ENCODE data around the gene CD7. TPM values are rescaled to one million over a fixed set of nuclear protein-coding genes. Genes with fewer than 3 reads are reported as not detected.

CD7 gene
- total RNA-seq, 1 experiment from 2014 or later, result 0.74 TPM

GRCh38 chr17:82329683-82330321 is 12.4 kb upstream of the CD7 start (continued):
- no peak for TF ChIP-seq MXD4 (CRISPR knock-in tag; IDR thresholded peaks at IDR 0.05; ENCODE audit: borderline replicate concordance)
- TF ChIP-seq PRDM15 (CRISPR knock-in tag; IDR thresholded peaks at IDR 0.05), result no peak
- no peak for TF ChIP-seq ZNF138 (CRISPR knock-in tag; conservative IDR thresholded peaks at IDR 0.05)
- no peak for TF ChIP-seq MLX (CRISPR knock-in tag; IDR thresholded peaks at IDR 0.05)
- no peak for TF ChIP-seq USF2 (CRISPR knock-in tag; IDR thresholded peaks at IDR 0.05)
- TF ChIP-seq ZNF671 (CRISPR knock-in tag; IDR thresholded peaks at IDR 0.05), result no peak
- no peak for TF ChIP-seq E2F1 (CRISPR knock-in tag; IDR thresholded peaks at IDR 0.05)
- no peak for TF ChIP-seq MAX (CRISPR knock-in tag; IDR thresholded peaks at IDR 0.05)
- TF ChIP-seq ELF4 (CRISPR knock-in tag; IDR thresholded peaks at IDR 0.05; ENCODE audit: low read depth), result no peak
- no peak for TF ChIP-seq RORB (CRISPR knock-in tag; IDR thresholded peaks at IDR 0.05)
- TF ChIP-seq NR1H2 (CRISPR knock-in tag; IDR thresholded peaks at IDR 0.05), result no peak
- TF ChIP-seq CREB1 (CRISPR knock-in tag; IDR thresholded peaks at IDR 0.05), result no peak
- TF ChIP-seq NR2C2 (CRISPR knock-in tag; IDR thresholded peaks at IDR 0.05), result no peak

- no peak overlapping the region for H3K4me3 Mint-ChIP-seq
- peaks cover 12% of the 10 kb centered on the region for H3K4me1 Mint-ChIP-seq
- H3K36me3 Mint-ChIP-seq, result no peaks in the 10 kb centered on the region
- DNase-seq (ENCODE audit: low spot score), result no peak
- no peak for ATAC-seq
- H3K27ac Mint-ChIP-seq, result no peak overlapping the region
- H3K9me3 Mint-ChIP-seq, result no peaks in the 10 kb centered on the region
- ChIA-PET CTCF (no interaction called here), POLR2A (no interaction called here)
- H3K27me3 Mint-ChIP-seq (ENCODE audit: low read depth), result peaks cover 35% of the 10 kb centered on the region
- TF ChIP-seq ZBTB43 (CRISPR knock-in tag; IDR thresholded peaks at IDR 0.05) (no peak), GABPB1 (CRISPR knock-in tag; IDR thresholded peaks at IDR 0.05) (no peak), ELF4 (CRISPR knock-in tag; IDR thresholded peaks at IDR 0.05; ENCODE audit: low read depth) (no peak), FOXP1 (CRISPR knock-in tag; IDR thresholded peaks at IDR 0.05; ENCODE audit: borderline replicate concordance) (no peak), KAT7 (CRISPR knock-in tag; IDR thresholded peaks at IDR 0.05; ENCODE audit: borderline replicate concordance) (no peak), FOXJ3 (CRISPR knock-in tag; IDR thresholded peaks at IDR 0.05; ENCODE audit: borderline replicate concordance) (no peak), ERG (CRISPR knock-in tag; IDR thresholded peaks at IDR 0.05) (no peak), TEAD1 (CRISPR knock-in tag; IDR thresholded peaks at IDR 0.05) (no peak), RORB (CRISPR knock-in tag; IDR thresholded peaks at IDR 0.05) (no peak), IRF2 (CRISPR knock-in tag; IDR thresholded peaks at IDR 0.05; ENCODE audit: borderline replicate concordance, low read depth) (no peak), E2F1 (CRISPR knock-in tag; IDR thresholded peaks at IDR 0.05) (no peak), STAT6 (CRISPR knock-in tag; conservative IDR thresholded peaks at IDR 0.05; ENCODE audit: low read depth) (no peak), JAZF1 (CRISPR knock-in tag; IDR thresholded peaks at IDR 0.05) (no peak)
Measured at GRCh38 chr17:82328994-82329507, 11.6 kb upstream of the CD7 start.

Data from WTC11 (cell line).